GM18870 (cell line): ENCODE data around the gene KCNK17.

Experiments used
- ATAC-seq: cut with Tn5 transposase; IDR thresholded peaks from one replicate; pipeline ENCODE4 v1.9.1; 2021; ENCODE audit warnings: moderate library complexity; ENCODE audit not compliant: unreplicated experiment

Gene KCNK17

DNA sequence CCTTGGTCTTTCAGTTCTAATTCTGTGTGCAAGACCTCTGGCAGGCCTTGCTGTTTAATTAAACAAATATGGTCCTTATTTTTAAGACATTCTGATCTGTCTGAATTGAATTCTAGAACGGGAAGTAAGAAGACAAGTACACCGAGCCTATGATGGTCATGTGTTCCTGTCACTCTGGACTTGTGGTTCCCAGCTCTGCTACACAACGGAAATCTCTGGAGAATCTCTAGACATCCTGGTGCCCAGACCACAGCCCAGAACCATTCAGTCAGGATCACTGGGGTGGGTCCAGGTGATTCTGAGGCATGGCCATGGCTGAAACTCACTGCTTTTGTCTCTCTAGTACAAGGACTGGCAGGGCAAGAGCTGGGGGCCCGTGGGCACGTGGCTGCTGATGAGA is 24.2 kb upstream of the KCNK17 start:
- no peak for ATAC-seq

DNA sequence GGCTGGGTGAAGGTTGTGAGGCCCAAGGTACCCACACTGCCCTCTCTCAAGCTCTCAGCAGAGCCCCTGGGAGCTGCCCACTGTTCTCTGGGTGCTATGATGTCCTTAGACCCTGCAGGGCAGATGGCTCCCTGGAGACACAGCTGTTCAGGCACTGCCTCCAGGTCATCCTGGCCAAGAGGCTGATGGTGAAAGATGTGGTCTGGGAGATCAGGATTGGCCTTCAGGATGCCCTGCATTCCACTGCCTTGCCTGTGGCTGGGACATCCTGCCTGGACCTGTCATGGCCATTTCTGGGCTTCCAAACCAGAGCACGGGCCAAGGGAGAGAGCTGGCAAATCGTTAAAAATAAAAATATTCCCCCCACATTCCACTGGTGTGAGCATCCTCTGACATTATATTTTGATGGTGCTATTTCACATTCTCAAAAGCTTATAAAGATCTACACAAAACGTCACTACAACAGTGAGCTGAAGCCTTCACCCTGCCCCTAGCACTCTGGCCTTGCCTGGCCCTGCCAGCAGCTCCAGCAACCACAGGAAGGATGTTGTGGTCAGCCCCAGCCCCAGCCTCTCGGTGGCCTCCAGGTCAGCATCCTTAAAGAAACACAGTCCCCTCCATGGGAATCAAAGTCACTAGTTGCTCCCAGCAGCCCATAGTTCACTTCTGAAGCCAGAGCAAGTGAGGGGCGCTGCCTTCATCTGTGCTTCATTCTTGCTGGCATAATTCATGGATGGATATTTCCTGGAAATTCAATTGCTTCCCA is 21.7 kb upstream of the KCNK17 start:
- no peak for ATAC-seq

DNA sequence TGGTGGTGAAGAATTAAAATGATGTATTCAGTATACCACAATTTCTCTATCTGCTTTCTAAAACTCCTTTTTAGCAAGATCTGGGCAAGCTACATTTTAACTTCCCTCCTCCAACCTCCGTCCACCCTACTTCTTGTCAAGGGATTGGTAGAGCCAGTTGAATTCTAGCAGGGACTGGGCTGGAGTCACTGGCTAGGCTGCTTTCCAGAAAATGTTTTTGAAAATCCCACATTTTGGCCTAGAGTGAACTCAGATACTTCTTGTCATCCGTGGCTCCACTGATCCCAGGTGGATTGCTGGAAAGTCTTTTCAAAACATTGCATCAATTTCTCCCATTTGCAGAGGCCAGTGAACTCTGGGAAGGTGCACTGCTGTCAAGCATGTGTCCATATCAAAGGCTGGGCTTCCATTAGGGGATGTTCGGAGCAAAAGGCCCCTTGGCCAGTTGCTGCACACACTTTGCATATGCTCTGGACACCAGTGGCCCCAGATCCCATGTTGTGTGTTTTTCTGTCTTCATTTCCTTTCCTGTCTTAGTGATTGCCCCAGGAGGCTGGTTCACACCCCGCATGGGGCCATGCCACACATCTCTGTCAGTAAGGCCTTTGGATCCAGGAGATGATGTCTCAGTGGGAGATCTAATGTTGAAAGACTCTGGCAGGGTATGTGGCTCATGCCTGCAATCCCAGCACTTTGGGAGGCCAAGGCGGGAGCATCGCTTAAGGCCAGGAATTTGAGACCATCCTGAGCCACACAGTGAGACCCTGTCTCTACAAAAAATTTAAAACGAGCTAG is 19.6 kb upstream of the KCNK17 start:
- ATAC-seq: no peak

DNA sequence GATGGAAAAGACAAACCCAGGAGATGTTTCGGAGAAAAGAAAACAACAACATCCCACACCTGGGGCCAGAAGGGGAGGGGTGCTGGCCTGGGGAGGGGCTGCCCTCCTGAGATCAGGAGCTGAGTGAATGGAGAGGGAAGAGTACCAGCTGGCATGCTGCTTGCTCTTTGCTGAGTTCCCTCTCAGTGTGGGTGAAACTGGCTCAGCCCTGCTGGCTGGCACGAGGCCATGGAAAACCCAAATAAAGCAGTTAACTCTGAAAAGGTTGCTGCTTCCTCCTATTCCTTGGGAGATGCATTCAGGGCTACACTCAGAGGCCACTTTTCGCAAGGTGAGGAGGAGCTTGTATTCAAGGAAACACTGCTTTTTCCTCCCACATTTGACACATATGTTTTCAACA is 16.3 kb upstream of the KCNK17 start:
- no peak for ATAC-seq

DNA sequence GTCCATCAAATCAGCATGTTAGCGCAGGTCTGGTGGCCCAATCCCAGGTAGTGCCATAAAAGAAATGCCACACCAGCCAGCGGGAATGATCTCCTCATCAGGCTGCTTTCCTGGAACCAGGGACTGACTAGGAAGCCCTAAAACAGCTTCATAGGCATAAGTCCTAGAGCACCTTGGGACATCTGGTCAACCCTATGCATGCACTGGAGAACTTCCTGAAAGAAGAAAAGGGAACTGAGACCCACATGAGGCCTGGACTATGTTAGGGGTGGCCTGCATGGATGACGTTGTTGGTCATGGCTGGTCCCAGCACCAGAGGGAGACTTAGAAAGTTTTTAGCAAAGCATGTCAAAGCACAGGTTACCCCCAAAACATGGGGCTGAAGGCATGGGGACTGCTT is 15.8 kb upstream of the KCNK17 start:
- no peak for ATAC-seq

DNA sequence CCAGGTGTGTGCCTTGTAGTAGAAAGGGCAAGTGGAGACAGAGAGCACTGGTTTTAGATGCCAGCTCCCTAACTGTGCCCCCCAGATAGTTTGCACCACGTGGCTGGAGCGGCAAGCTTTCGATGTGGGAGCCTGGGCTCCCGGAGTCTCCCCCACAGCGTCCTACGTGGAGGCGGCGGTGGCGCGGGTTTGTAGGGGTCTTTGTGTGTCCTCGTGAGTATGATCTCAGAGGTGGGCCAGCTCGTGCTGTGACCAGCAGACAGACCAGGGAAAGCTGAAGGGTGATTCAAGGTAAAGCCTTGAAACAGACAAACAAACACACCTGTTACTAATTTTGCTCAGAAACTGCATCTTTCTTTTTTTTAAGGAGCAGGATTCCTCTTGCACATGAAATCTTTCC is 13.8 kb upstream of the KCNK17 start:
- ATAC-seq: no peak

DNA sequence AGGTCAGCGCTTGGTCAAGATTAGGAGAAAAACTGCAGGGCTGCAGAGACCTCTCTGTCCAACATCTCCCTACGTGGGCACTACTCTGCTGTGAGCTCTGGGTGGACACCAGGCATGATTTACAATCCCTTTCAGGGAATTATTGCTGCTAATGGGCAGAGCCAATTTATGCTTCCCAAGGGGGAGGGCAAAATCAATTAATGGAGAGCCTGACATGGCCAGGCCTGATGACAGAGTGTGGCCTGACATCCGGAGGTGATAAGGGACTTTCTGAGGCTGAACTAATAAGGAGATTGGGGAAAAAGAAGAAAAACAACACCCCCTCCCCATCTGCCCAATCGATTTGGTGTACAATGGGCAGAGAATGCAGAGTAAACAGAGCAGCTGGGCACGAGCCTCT is 13.3 kb upstream of the KCNK17 start:
- no peak for ATAC-seq

DNA sequence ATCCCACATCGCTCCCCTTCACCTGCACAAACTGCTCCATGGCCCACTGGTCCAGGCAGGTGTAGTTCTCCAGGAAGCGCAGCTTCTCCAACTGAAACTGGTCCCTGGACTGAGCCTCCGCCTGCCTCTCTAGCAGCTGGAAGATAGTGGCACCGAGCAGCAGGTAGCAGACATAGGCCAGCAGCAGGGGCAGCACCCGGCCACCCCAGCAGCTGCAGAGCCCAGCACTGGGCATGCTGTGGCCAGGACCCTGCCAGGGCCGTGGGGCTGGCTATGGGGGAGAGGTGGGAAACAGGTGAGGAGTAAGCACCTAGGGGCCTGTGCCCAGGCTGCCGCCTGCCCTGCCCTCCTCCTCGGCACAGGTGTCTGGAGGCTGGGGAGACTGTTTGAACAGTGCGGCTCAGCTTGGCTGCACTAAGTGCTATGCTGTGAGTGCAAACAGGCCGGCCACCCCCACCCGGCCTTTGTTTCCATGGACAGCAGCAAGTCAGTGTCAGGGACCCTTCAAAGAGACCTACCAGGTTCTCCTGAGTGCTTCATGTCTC is 8.2 kb upstream of the KCNK17 start, which contains the start of gene KCNK16:
Gene KCNK16 (minus strand): TSS at position 397 of the 545 bp plus-strand sequence. CDS start 162 bp downstream, at position 235.
- no peak for ATAC-seq

DNA sequence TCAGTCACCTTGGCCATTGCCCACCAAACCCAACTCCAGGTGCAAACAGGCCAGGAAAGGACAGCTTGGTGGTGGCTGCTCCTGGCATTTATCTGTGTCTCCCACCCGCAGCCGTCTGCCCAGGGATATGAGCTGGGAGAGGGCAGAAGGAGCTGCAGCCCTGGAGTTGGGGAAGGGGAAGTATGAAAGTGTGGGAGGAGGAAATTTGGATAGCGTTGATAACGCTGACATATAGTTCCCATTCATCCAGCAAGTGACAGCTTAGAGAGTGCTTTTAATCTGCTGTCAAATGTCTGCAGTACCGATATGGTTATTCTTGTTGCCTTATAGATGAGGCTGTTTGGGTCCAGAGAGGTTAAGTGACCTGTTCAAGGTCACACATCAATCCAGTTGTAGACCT is 7.5 kb upstream of the KCNK17 start:
- no peak for ATAC-seq

DNA sequence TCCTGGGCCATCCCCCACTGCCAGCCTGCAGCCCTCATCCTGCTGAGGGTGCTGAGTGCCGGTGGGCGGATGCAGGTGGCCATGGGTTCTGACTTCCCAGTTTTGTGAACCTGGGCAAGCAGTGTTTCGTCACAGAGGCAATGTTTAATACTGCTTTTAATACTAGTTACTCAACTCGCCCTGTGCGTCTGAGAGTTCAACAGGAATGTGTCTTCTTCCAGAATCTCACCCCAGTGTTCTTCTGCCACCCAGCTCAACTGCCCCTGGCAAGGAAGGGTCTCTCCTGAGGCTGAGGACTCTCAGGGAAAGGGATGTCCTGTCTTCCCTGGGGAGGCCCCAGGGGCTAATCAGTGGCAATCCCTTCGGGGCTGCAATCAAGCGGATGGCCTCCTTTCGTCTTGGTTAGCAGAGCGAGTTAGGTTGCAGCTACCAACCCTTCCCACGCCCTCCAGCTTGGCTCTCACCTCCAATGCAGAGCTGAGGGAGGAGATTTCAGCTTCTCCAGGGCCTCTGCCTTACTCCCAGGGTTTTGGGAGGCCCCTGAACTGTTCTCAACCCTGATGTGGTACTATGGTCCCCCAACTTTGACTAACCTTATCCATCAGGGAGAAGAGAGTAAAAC is 6.3 kb upstream of the KCNK17 start:
- no peak for ATAC-seq

DNA sequence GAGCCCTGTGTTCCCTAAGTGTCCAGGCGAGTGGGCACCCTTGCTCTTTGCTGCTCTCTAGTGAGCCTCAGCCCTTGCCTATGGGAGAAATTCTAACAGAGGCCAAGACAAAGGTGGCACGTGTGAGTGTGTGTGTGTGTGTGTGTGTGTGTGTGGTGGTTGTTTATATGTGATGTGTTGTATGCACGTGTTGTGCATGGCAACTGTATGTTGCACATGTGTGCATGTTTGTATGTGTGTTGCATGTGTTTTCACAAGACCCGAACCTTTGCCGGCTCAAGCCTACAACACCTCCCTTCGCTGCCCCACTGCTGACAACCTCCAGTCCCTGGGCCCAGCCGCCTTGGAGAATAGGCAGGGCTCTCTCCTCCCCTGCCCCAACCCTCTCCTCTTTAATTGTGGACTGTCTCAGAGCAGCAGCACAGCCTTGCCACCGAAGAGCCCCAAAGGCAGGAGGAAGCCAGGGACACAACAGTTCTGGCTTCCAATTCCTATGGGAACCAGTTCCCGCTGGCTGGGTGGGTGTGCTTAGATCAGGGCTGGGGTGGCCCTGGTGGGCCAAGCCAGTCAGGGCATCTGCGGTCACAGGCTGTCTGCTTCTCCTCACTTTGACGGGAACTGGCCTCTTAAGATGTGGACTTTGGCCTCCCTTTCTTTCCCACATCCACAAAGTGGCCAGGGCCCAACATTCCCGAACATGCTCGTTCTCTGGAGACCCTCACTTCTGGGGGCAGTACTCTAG is 5.6 kb upstream of the KCNK17 start:
- ATAC-seq: no peak

DNA sequence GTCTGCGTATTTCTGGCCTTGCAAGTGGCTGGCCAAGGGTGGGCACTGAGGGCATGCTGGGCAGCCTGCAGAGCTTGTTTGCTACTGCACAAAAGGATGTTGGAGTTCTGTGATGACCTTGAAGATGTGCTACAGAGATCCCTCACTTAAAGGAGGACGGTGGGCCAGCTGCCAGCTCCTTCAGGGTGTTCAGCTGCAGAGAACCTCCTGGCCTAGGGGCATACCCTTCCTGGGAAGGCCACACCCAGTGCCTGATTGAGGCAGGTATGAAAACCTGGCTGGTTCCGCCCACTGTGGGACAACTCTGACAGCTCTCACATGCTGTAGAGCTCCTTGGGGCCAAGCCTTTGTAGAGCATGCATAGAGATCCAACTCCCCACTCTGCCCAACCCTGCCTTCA is 3.0 kb upstream of the KCNK17 start:
- ATAC-seq: no peak

DNA sequence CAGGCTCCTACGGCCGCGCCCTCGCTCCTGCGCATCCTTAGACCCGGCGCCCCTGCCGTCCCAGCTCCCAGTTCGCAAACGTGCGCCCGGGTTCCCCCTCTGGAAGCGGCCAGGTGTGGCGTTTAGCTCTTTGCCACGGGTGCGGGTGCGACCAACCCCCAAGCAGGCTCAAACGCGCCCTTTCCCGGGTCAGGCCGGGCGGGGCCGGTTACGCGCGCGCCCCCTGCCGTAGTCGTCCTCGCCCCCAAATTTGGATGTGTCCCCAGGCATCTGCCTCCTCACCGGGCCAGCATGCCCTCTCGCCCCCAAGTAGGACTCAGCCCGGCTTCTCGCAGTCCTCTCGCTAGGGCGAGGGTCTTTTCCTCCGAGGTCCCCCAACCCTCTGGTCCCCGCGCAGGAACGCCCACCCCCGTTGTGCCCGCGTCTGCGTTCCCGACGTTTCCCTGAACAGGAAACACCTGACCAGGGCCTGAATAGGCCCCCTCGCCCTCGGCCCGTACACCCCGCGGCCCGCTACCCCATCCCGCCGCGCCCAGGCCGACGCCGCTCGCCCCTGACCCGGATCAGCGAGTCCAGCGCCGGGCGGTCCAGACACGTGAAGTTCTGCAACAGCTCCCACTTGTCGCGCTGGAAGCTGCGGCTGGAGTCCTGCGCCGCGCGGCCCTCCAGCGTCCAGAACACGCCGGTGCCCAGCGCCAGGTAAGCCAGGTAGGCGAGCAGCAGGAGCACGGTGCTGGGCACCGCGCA is 520 bp downstream of the KCNK17 start:
- ATAC-seq: no peak

DNA sequence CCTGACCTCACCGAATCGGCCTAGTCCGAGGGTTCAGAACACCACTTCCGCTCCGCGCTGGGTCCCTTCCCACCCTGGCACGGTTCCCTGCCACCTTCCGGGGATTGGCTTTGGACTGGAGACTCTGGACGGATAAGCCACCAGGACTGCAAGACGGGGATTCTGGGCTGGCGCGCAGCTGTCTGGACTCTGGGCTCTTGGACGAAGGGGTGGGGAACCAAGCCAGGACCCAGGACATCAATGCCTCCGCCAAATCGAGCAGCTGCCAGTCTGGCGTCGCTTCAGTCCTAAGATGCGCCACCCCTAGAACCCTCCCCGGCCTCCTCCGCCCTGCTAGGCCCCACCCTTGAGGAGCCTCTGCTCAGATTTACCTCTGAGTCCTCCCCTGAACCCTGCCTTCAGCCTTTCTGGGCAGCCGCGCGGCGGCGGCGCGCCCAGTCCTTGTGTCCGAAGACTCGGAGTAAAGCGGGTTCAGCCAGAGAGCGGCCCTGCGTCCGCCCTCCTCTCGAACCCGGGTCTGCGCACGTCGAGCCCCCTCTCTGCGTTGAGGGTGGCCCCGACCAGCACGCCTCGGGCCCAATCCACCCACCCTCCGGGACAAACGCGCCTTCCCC is 1.2 kb downstream of the KCNK17 start:
- ATAC-seq: no peak

DNA sequence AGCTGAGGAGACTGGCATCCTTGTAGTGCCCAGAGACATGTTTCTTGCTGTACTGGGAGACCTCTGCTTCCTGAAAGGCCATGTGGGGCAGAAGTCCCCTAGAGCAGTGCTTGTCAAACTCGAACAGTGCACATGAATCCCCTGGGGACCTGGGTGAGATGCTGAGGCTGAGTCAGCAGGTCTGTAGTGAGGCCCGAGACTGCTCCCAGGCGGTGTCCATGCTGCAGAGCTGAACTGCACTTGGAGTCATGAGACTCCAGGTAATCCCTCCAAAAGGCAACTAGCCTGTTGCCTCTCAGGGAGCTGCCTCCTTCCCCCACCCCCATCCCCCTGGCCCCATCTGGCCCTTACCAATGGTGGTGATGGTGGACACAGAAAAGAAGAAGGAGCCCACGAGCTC is 3.7 kb downstream of the KCNK17 start:
- ATAC-seq: no peak

DNA sequence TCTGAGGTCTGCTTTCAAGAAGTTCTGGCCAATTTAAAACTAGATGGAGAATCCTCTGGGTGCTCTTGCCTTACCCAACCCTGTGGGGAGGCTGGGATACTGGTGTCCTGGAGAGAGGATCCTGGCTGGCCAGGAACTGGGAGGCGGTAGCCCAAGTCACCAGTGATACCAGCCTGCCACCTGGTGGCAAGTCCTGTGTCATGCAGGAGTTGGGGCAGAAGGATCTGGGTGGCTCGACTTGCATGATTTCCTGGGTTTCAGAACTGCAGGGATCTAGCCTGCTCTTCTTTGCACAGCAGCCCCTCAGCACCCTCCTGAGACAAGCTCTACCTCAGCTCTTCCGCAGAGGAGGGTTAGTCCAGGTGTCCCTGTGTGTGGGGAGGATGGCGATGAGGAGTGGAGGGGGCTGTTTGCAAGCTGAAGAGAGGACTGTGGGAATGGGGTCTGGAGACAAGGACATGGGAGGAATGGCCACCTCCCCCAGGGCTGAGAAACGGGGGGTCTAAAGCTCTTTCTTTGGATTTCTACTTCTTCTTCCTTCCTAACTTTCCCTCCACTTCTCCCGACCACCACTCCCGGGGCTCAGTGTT is 4.2 kb downstream of the KCNK17 start:
- ATAC-seq: no peak

DNA sequence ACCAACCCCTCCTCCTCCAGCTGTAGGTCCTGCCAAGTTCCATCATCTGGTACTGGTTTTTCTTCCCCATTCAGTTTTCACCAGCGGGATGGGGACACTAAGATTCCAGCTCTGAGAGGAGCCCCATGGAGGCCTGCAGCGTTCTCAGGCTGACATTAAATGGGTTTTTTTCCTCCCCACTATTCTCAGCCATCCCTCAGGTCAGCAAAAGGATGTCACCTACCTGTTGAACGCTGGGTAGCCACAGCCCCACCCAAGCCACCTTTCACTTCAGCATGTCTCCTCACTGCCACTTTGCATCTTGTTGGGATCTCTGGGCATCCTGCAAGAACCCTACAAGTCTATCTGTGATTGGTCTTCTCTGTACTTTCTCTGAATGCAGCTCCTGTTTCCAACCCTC is 6.8 kb downstream of the KCNK17 start:
- ATAC-seq: no peak

DNA sequence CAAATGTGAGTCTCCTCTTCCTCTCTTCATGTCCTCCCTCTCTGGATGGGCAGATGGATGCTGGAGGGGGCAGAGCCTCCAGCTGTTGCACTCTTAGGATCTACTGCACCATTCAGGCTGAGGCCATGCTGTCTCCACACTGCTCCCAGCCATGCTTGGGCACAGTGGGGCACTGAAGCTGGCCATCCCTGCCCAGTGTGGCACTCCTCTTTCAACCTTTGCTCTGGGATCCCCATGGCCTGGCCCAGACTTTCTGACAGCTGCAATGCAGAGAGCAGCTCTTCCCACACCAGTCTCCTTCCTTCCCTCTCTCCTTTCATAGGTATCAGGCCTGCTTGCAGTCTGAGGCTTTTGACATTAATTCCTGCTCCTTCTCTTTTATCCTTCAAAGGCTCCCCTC is 9.3 kb downstream of the KCNK17 start:
- no peak for ATAC-seq

DNA sequence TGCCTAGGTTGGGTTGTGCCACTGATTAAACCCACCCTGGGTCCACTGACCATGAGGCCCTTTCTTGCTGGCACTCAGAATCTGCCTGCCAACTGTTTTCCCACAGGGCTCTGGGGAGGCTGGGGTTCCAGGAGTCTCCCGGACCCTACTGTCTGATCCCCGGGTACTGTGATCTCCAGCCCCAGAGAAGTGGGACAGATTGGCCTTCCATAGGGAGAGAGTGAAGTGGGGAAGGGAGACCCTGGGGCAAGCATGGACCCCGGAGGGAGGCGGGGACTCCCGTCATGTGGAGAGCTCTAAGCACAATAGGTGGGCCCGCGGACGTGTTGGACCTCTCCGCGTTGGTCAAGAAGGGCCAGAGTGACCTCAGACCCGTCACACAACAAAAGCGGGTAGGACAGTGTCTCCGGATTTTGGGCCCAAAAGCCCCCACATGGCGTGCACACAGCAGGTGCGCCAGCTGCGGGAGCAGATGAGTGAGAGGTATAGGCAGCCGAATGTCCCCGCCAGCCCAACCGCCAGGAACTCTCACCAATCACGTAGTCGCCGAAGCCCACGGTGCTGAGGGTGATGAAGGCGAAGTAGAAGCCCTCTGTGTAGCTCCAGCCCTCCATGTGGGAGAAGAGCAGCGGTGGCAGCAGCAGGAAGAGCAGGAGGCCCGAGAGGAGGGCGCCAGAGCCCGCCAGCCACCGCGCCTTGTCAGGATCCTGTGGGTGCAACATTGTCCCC is 10.6 kb downstream of the KCNK17 start:
- ATAC-seq: no peak
